ENCODE results near the gene SERPINA1. TPM values are rescaled to one million over a fixed set of nuclear protein-coding genes. Genes with fewer than 3 reads are reported as not detected.

SERPINA1 gene
- total RNA-seq, 1 experiment from 2014 or later, result not detected

- Histone ChIP-seq H3K36me3 (replicated peaks; ENCODE audit: control insufficient read depth, insufficient read depth, low read length) (no peaks in the 10 kb centered on the region), H3K4me3 (ENCODE audit: insufficient read depth, low read depth, low read length) (no peak overlapping the region), H3K27me3 (ENCODE audit: control insufficient read depth, insufficient read depth, low read length) (no peaks in the 10 kb centered on the region)
- DNase-seq, result no peak
Observed at GRCh38 chr14:94392510-94392935, 4.1 kb upstream of the SERPINA1 start.

- Histone ChIP-seq H3K4me3 (ENCODE audit: insufficient read depth, low read depth, low read length) (no peak overlapping the region), H3K36me3 (replicated peaks; ENCODE audit: control insufficient read depth, insufficient read depth, low read length) (no peaks in the 10 kb centered on the region), H3K27me3 (ENCODE audit: control insufficient read depth, insufficient read depth, low read length) (no peaks in the 10 kb centered on the region)
- peak; percentile 7 for DNase-seq
Observed at GRCh38 chr14:94391281-94391975, 3.0 kb upstream of the SERPINA1 start.

- Histone ChIP-seq H3K4me3 (ENCODE audit: insufficient read depth, low read depth, low read length) (no peak overlapping the region), H3K27me3 (ENCODE audit: control insufficient read depth, insufficient read depth, low read length) (no peaks in the 10 kb centered on the region), H3K36me3 (replicated peaks; ENCODE audit: control insufficient read depth, insufficient read depth, low read length) (no peaks in the 10 kb centered on the region)
- DNase-seq, result peak; percentile 55
Observed at GRCh38 chr14:94390372-94391086, 2.1 kb upstream of the SERPINA1 start.

GRCh38 chr14:94389731-94390371 is 1.4 kb upstream of the SERPINA1 start:
- Histone ChIP-seq H3K36me3 (replicated peaks; ENCODE audit: control insufficient read depth, insufficient read depth, low read length) (no peaks in the 10 kb centered on the region), H3K27me3 (ENCODE audit: control insufficient read depth, insufficient read depth, low read length) (no peaks in the 10 kb centered on the region), H3K4me3 (ENCODE audit: insufficient read depth, low read depth, low read length) (no peak overlapping the region)
- peak; percentile 54 for DNase-seq

GRCh38 chr14:94389104-94389469 is 685 bp upstream of the SERPINA1 start:
- DNase-seq, result peak; percentile 4
- no peaks in the 10 kb centered on the region for H3K36me3 ChIP-seq (replicated peaks; ENCODE audit: control insufficient read depth, insufficient read depth, low read length)
- H3K27me3 ChIP-seq (ENCODE audit: control insufficient read depth, insufficient read depth, low read length), result no peaks in the 10 kb centered on the region
- no peak overlapping the region for H3K4me3 ChIP-seq (ENCODE audit: insufficient read depth, low read depth, low read length)

GRCh38 chr14:94388027-94388383 is 397 bp downstream of the SERPINA1 start:
- no peak for DNase-seq
- no peak overlapping the region for H3K4me3 ChIP-seq (ENCODE audit: insufficient read depth, low read depth, low read length)

GRCh38 chr14:94387051-94388026 is 1.1 kb downstream of the SERPINA1 start:
- peak; percentile 9 for DNase-seq
- H3K4me3 ChIP-seq (ENCODE audit: insufficient read depth, low read depth, low read length), result no peak overlapping the region
- H3K27me3 ChIP-seq (ENCODE audit: control insufficient read depth, insufficient read depth, low read length), result no peaks in the 10 kb centered on the region
- H3K36me3 ChIP-seq (replicated peaks; ENCODE audit: control insufficient read depth, insufficient read depth, low read length), result no peaks in the 10 kb centered on the region

More at GRCh38 chr14:94388027-94388383, 397 bp downstream of the SERPINA1 start:
- Histone ChIP-seq H3K36me3 (replicated peaks; ENCODE audit: control insufficient read depth, insufficient read depth, low read length) (no peaks in the 10 kb centered on the region), H3K27me3 (ENCODE audit: control insufficient read depth, insufficient read depth, low read length) (no peaks in the 10 kb centered on the region)

- DNase-seq, result peak; percentile 13
- Histone ChIP-seq H3K4me3 (ENCODE audit: insufficient read depth, low read depth, low read length) (no peak overlapping the region), H3K36me3 (replicated peaks; ENCODE audit: control insufficient read depth, insufficient read depth, low read length) (no peaks in the 10 kb centered on the region), H3K27me3 (ENCODE audit: control insufficient read depth, insufficient read depth, low read length) (no peaks in the 10 kb centered on the region)
Observed at GRCh38 chr14:94386085-94387031, 2.0 kb downstream of the SERPINA1 start.

GRCh38 chr14:94385553-94386057 is 2.8 kb downstream of the SERPINA1 start:
- Histone ChIP-seq H3K27me3 (ENCODE audit: control insufficient read depth, insufficient read depth, low read length) (no peaks in the 10 kb centered on the region), H3K36me3 (replicated peaks; ENCODE audit: control insufficient read depth, insufficient read depth, low read length) (no peaks in the 10 kb centered on the region), H3K4me3 (ENCODE audit: insufficient read depth, low read depth, low read length) (no peak overlapping the region)
- DNase-seq, result peak; percentile 12

GRCh38 chr14:94384342-94384741 is 4.1 kb downstream of the SERPINA1 start:
- no peaks in the 10 kb centered on the region for H3K36me3 ChIP-seq (replicated peaks; ENCODE audit: control insufficient read depth, insufficient read depth, low read length)
- H3K4me3 ChIP-seq (ENCODE audit: insufficient read depth, low read depth, low read length), result no peak overlapping the region
- DNase-seq, result peak; percentile 4
- H3K27me3 ChIP-seq (ENCODE audit: control insufficient read depth, insufficient read depth, low read length), result no peaks in the 10 kb centered on the region

GRCh38 chr14:94383777-94384176 is 4.6 kb downstream of the SERPINA1 start:
- no peaks in the 10 kb centered on the region for H3K36me3 ChIP-seq (replicated peaks; ENCODE audit: control insufficient read depth, insufficient read depth, low read length)
- peak; percentile 20 for DNase-seq

GRCh38 chr14:94382716-94383596 is 5.4 kb downstream of the SERPINA1 start:
- Histone ChIP-seq H3K36me3 (replicated peaks; ENCODE audit: control insufficient read depth, insufficient read depth, low read length) (no peaks in the 10 kb centered on the region), H3K4me3 (ENCODE audit: insufficient read depth, low read depth, low read length) (no peak overlapping the region), H3K27me3 (ENCODE audit: control insufficient read depth, insufficient read depth, low read length) (no peaks in the 10 kb centered on the region)
- peak; percentile 12 for DNase-seq

More at GRCh38 chr14:94383777-94384176, 4.6 kb downstream of the SERPINA1 start:
- H3K27me3 ChIP-seq (ENCODE audit: control insufficient read depth, insufficient read depth, low read length), result no peaks in the 10 kb centered on the region
- no peak overlapping the region for H3K4me3 ChIP-seq (ENCODE audit: insufficient read depth, low read depth, low read length)
